K562 (cell line): ENCODE data around the gene PGAM2. TPM values are rescaled to one million over a fixed set of nuclear protein-coding genes. Genes with fewer than 3 reads are reported as not detected.

Experiments used
- ARNT ChIP-seq, 2 experiments: fragments of 450-650 bp; IDR thresholded peaks; 2 replicates each; pipeline ENCODE4 v1.6.1; 2016; ENCODE audit warnings: mild to moderate bottlenecking in 1 of 2
- CHD4 ChIP-seq: fragments of 200-600 bp; sonication (generic); IDR thresholded peaks from 3 replicates; pipeline ENCODE4 v1.6.1; 2012; ENCODE audit warnings: low read depth, mild to moderate bottlenecking, mixed read lengths, low read length, inconsistent platforms; ENCODE audit not compliant: insufficient read depth, insufficient replicate concordance, poor library complexity, severe bottlenecking
- CTCFL ChIP-seq: IDR thresholded peaks from 2 replicates; pipeline ENCODE4 v1.6.1; 2011; ENCODE audit warnings: borderline replicate concordance, low read depth, mild to moderate bottlenecking, moderate library complexity, low read length; ENCODE audit not compliant: insufficient read depth, poor library complexity, severe bottlenecking
- FOSL1 ChIP-seq: fragments of 200-800 bp; sonication (Bioruptor generic); conservative IDR thresholded peaks from 2 replicates; pipeline ENCODE4 v1.6.1; 2016; ENCODE audit warnings: missing genetic modification characterization, missing compliant biosample characterization
- ID3 ChIP-seq, 2 experiments: fragments of 250-450 bp in 1 of 2; fragments of 450-650 bp in 1 of 2; sonication (Bioruptor Pico) in 1 of 2; IDR thresholded peaks; 2 replicates each; pipeline versions ENCODE4 v1.6.1 to v1.8.0; 2016 to 2021; ENCODE audit warnings: mild to moderate bottlenecking in 2 of 2, moderate library complexity in 2 of 2, missing compliant biosample characterization in 1 of 2, missing genetic modification characterization in 1 of 2
- MITF ChIP-seq: IDR thresholded peaks from 2 replicates; pipeline ENCODE4 v1.6.1; 2014; ENCODE audit warnings: antibody characterized with exemption
- MTA1 ChIP-seq: fragments of 450-650 bp; IDR thresholded peaks from 2 replicates; pipeline ENCODE4 v1.6.1; 2017; ENCODE audit warnings: borderline replicate concordance
- MYNN ChIP-seq, 2 experiments: sonication (generic); formaldehyde crosslinking in 1 of 2; IDR thresholded peaks; 2 replicates each; pipeline versions ENCODE4 v1.5.0 to v1.6.1; 2016 to 2020; ENCODE audit warnings: antibody characterized with exemption in 1 of 2, missing genetic modification reagents in 1 of 2
- PCBP1 ChIP-seq: fragments of 200-400 bp; formaldehyde crosslinking; IDR thresholded peaks from 2 replicates; pipeline ENCODE4 v1.6.1; 2018; ENCODE audit warnings: mild to moderate bottlenecking, low read depth, low read length; ENCODE audit not compliant: poor library complexity, severe bottlenecking
- PHF21A ChIP-seq: fragments of 450-650 bp; IDR thresholded peaks from 2 replicates; pipeline ENCODE4 v1.6.1; 2017; ENCODE audit warnings: low read depth, borderline replicate concordance
- SRSF9 ChIP-seq: fragments of 200-400 bp; formaldehyde crosslinking; IDR thresholded peaks from 2 replicates; pipeline ENCODE4 v1.6.1; 2017; ENCODE audit warnings: low read depth, low read length, borderline replicate concordance
- TCF15 ChIP-seq: fragments of 250-450 bp; sonication (Bioruptor Pico); IDR thresholded peaks from 2 replicates; pipeline ENCODE4 v1.8.0; 2022; ENCODE audit warnings: moderate library complexity, mild to moderate bottlenecking, inconsistent platforms
- TFE3 ChIP-seq: fragments of 450-650 bp; formaldehyde crosslinking; IDR thresholded peaks from 2 replicates; pipeline ENCODE4 v1.4.0; 2020; ENCODE audit warnings: mild to moderate bottlenecking, mixed read lengths
- THRAP3 ChIP-seq: fragments of 450-650 bp; IDR thresholded peaks from 2 replicates; pipeline ENCODE4 v1.6.1; 2016; ENCODE audit warnings: mild to moderate bottlenecking, inconsistent platforms, borderline replicate concordance
- TSC22D4 ChIP-seq: fragments of 450-650 bp; IDR thresholded peaks from 2 replicates; pipeline ENCODE4 v1.6.1; 2016; ENCODE audit warnings: missing genetic modification characterization, missing biosample characterization, control low read depth
- ZNF140 ChIP-seq: fragments of 250-450 bp; sonication (Bioruptor Pico); IDR thresholded peaks from 2 replicates; pipeline ENCODE4 v1.8.0; 2021; ENCODE audit warnings: moderate library complexity, mild to moderate bottlenecking, inconsistent platforms
- ZNF444 ChIP-seq: fragments of 250-450 bp; sonication (Bioruptor Pico); IDR thresholded peaks from 2 replicates; pipeline ENCODE4 v1.4.0; 2020; ENCODE audit warnings: mild to moderate bottlenecking, moderate library complexity
- ZNF449 ChIP-seq: fragments of 250-450 bp; sonication (Bioruptor Pico); IDR thresholded peaks from 2 replicates; pipeline ENCODE4 v1.8.0; 2022; ENCODE audit warnings: moderate library complexity, mild to moderate bottlenecking, inconsistent platforms
- ZNF778 ChIP-seq: fragments of 450-650 bp; formaldehyde crosslinking; IDR thresholded peaks from 2 replicates; pipeline ENCODE4 v1.4.0; 2020; ENCODE audit warnings: mild to moderate bottlenecking, moderate library complexity
- polyA plus RNA-seq, 8 experiments: library from polyadenylated mRNA; depleted of rRNA in 4 of 8; stranded (reverse) in 5 of 8; unstranded in 3 of 8; fragments of >200 nt; fragmentation: Nextera tagmentation in 2 of 8; fragmentation: Illumina TruSeq in 1 of 8; extraction: Ambion mirVana in 2 of 8; extraction: Trizol in 1 of 8; gene quantifications; 2 replicates each; pipeline versions ENCODE4 v1.2.1 to v1.2.3, GENCODE V29; 2011 to 2014; ENCODE audit warnings: inconsistent platforms in 1 of 8, missing spikeins in 1 of 8
- total RNA-seq, 7 experiments: library from RNA; depleted of rRNA in 6 of 7; stranded (reverse); fragments of >200 nt in 6 of 7; fragmentation: Illumina TruSeq in 2 of 7; extraction: Trizol in 2 of 7; gene quantifications; 2 replicates each; pipeline versions ENCODE4 v1.2.1 to v1.2.3, GENCODE V29; 2011 to 2021; ENCODE audit warnings: low replicate concordance in 1 of 7

PGAM2 gene
- total and polyA plus RNA-seq, 9 of the 15 experiments (the other 6 are each of a cell fraction or from before 2014, with no cell fraction given) = not detected

GRCh38 chr7:44081266-44081748 is 15.9 kb upstream of the PGAM2 start (continued):
- peak; percentile 82 to 90; a peak in 3 of 4 replicates for TF ChIP-seq ARNT (IDR thresholded peaks at IDR 0.05)
- peak; percentile 87 for TF ChIP-seq MYNN (IDR thresholded peaks at IDR 0.05)
- no peak for TF ChIP-seq MYNN (CRISPR knock-in tag; IDR thresholded peaks at IDR 0.05)
- no peak for TF ChIP-seq SRSF9
- TF ChIP-seq CHD4 = no peak
- TF ChIP-seq THRAP3 = no peak
- no peak for TF ChIP-seq PCBP1
- no peak for TF ChIP-seq ZNF778 (CRISPR knock-in tag)
- TF ChIP-seq MITF = peak; percentile 74; the same call in 1 of the 2 replicates
- peak; percentile 71; the same call in 1 of the 2 replicates for TF ChIP-seq ZNF449 (CRISPR knock-in tag)
- peak; percentile 57 for TF ChIP-seq FOSL1 (tag)
- no peak for TF ChIP-seq TCF15 (CRISPR knock-in tag)
- TF ChIP-seq TFE3 = no peak
- TF ChIP-seq CTCFL = no peak
- TF ChIP-seq TSC22D4 (tag) = no peak
- peak; percentile 54; the same call in 1 of the 2 replicates for TF ChIP-seq MTA1
- no peak for TF ChIP-seq ZNF444 (CRISPR knock-in tag)
- no peak for TF ChIP-seq PHF21A
- TF ChIP-seq ZNF140 = no peak
- no peak for TF ChIP-seq ID3 (CRISPR knock-in tag; IDR thresholded peaks at IDR 0.05)
- TF ChIP-seq ID3 (tag; IDR thresholded peaks at IDR 0.05) = peak; percentile 76
